ENCODE measurements around the gene SHQ1.

SHQ1 gene

DNA sequence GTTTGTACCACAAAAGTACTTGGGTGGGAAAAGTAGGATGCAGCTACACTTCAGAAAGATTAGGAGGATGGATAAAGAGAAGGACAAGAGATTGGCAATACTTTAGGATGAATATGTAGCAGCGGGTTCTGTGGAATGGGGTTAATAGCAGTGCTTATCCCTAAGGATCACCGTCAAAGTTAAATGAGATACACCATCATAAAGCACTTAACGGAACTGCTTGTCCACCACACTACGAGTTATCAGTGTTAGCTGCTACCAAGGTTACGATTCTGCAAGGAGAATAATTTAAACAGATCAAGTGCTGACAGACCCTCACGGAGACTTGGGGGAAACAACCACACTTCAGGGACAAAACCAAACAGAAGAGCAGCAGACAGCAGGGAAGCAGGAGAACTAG lies 963 bp downstream of the SHQ1 start:
- DNase-seq: no peak

- no peak for DNase-seq
These were observed 2.1 kb downstream of the SHQ1 start for GRCh38 chr3:72846166-72846565.

DNA sequence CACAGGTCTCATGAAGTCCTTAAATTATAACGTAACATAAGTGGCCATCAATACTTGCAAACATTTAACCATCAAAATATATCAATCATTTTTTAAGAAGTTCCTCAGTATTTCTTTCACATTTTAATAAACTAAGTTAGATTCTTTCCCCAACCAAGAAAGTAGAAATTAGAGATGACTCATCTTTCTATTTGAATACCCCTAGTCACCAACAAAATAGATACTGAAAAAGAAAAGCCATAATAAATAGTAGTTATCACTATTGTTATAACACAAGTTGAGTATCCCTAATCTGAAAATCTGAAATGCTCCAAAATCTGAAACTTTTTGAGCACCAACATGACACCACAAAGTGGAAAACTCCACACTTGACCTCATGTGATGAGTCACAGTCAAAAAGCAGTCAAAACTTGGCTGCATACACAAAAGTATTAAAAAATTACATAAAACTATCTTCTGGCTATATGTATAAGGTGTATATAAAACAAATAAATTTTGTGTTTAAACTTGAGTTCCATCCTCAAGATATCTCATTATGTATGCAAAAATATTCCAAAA lies 3.7 kb downstream of the SHQ1 start:
- no peak for DNase-seq

DNA sequence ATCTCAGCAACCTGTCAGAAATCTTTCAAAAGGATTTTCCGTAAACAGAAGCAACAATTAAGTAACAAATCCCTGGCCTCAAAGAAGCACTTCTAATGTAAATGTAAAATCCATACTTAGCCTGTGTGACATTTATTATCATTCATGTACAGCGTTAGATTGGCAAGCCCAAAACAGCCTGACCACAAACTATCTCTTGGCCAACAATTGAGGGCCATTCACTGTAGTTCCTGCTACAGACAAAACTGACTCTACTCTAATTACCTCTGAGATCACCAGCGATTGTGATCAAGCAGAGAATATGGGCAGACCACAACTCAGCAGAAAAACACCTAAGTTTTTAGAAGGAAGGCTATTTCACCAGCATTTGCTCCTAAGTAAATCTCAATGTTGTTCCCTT lies 9.2 kb downstream of the SHQ1 start:
- no peak for DNase-seq

DNA sequence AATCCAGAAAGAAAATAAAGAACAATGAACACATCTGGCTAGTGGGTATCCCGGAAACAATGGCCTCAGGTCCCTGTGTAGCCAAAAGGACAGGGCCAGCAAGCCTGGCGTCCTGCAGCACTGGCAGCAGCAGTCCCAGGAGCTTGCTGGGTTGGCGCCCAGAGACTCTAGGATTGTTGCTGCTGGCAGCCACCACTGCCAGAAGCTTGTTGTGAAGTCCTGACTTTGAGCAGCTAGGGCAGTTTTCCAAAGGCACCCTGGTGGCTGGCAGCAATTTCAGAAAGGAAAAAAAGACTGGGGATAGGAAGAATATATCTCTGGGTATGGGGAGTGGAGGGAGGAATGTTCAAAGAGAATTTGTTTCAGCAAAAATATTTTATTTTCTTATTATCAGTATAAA lies 11.3 kb downstream of the SHQ1 start:
- no peak for DNase-seq

DNA sequence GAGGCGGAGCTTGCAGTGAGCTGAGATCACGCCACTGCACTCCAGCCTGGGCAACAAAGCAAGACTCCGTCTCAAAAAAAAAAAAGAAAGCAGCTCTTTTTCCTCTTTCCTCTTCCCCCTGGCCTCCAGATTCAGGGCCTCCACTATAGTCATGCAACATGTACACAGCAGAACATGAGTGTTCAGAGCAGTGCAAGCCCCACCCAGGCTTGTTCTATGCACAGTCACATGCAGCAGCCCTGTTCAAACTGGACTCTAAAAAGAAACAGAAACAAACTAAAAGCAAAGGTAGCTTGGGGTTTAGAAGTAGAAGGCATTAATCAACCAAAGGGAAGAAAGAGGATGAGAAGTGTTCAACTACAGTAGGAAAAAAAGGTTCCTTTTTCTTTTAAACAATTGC lies 11.8 kb downstream of the SHQ1 start:
- DNase-seq: no peak

GRCh38 chr3:72830452-72831223 lies 17.6 kb downstream of the SHQ1 start:
- DNase-seq: no peak

DNA sequence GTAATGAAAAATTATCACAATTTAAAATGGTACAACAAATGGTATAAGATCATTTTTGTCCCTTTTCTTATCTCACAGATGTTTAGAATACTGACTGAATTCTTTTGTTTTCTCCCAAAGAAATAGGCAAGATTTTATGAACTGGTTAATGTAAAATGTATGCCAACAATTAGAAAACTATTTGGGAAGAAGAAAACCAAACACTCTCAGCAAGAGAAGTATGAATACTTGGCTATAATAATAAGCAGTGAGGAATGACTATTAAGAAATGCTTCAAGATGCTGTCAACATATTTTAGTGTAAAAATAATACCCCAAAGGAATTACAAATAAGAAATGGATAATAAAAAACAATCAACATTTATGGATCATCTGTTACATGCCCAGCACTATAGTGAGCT lies 18.5 kb downstream of the SHQ1 start:
- DNase-seq: no peak

DNA sequence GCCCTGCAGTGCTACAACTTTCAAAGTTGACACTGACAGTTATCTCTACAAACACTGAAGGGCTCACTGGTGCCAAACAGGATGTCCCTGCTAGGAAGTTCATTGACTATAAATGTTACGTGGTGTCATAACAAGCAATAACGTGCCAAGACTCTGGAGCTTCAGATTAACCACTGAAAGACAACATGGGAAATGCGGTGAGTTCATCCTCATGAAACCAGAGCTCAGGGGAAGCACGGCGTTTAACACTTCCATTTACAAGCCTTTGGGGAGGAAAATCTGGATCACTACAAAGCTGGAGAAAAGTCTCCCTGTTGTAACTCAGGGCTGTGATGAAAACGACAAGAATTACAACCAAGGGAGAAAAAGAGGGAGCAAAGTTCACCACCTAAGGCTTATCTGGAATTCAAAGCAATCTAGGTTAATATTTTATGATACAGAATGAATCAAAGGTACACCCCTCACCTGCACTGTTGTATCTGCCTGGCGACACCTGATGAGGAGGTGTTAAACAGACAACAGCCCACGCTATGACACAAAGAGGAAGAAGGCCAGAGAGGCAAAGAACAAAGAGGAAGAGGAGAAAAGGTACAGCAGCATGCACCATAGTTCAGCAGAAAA lies 27.0 kb downstream of the SHQ1 start:
- no peak for DNase-seq

GRCh38 chr3:72820415-72820814 lies 27.8 kb downstream of the SHQ1 start:
- DNase-seq: no peak

DNA sequence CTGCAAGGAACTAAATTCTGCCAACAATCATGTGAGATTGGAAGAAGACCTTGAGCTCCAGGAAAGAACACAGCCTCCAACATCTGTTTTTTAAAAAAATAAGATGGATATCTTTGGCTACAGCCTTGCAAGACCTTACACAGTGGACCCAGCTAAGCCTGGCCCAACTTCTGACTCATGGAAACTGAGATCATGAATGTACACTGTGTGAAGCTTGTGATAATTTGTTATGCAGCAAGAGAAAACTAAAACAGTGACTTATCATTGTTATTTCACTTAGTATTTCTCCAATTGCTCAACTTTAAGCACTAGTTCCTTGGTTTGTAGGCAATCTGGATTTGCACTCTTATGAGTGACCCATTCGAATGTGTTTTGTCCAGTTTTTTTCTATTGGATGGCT lies 29.3 kb downstream of the SHQ1 start:
- no peak for DNase-seq

- no peak for DNase-seq
These were observed 30.0 kb downstream of the SHQ1 start for GRCh38 chr3:72818092-72818773.

DNA sequence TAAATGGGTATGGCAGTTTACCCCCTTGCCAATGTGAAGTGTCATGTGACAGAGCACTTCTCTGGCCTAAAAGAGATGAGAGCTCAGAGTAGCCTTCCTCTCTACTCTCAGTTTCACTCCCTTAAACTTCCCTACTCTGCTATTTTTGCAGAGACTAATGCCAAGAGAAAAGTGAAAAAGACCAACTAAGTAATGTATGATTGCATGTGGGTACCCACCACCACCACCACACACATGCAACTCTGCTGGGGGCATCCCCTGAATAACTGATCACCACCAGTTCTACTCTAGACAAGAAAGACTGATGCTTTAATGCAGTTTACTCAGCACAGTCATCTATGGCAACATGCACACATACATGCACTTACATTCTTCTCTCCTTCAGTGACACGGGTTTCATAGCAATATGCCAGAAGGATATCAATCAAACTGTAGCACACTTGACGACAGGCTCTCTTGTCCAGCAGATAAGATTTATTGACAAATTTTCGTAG lies 31.3 kb downstream of the SHQ1 start:
- no peak for DNase-seq

GRCh38 chr3:72814308-72814707 lies 33.9 kb downstream of the SHQ1 start:
- DNase-seq: no peak

- DNase-seq: no peak
These were observed 36.0 kb downstream of the SHQ1 start for GRCh38 chr3:72812201-72812600.

- DNase-seq: no peak
These were observed 36.7 kb downstream of the SHQ1 start for GRCh38 chr3:72811571-72811970.

GRCh38 chr3:72810659-72811434 lies 37.4 kb downstream of the SHQ1 start:
- DNase-seq: no peak

DNA sequence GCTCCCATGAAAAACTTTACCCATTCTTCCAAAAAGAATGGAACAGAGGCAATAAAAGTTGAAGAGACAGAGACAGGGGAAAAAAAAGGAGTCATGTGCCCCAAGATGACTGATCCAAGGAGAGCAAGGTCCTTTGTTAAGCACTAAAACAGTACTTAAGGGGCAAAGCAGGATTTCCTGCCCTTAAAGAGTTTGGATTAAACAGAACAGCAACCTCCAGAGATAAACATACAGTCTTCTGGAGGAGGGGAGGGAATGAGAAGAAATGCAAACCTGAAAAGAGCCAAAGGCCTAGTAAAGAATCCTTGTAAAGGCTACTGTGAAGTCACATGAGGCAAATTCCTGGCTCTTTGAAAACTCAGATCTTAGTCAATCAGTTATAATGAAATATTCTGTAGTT lies 38.2 kb downstream of the SHQ1 start:
- no peak for DNase-seq

DNA sequence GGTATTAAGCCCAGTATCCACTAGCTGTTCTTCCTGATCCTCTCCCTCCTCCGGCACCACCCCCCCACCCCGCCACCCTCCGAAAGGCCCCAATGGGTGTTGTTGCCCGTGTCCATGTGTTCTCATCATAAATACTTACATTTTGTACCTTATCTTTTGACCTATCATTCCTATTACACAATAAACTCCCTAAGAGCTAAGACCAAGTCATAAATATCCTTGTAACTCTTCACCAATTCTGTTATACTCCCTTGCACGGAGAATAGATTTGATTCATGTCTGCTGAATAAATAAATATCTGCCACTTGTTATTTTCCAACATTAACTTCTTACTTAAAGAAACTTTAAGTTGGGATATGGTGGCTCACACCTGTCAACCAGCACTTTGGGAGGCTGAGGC lies 43.9 kb downstream of the SHQ1 start:
- no peak for DNase-seq

DNA sequence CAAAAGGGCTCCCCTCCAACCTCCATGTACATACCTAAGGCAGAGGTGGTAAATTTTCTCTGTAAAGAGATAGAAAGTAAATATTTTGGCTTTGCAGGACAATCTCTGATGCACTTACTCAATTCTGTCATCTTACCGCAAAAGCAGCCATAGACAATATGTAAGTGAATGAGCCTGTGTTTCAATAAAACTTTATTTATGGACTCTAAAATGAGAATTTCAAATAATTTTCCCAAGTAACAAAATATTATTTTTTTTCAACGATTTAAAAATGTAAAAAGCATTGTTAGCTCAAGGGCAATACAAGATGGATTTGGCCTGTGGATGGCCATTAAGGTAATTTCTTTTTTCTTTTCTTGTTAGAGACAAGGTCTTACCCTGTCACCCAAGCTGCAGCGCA lies 44.7 kb downstream of the SHQ1 start:
- no peak for DNase-seq

DNA sequence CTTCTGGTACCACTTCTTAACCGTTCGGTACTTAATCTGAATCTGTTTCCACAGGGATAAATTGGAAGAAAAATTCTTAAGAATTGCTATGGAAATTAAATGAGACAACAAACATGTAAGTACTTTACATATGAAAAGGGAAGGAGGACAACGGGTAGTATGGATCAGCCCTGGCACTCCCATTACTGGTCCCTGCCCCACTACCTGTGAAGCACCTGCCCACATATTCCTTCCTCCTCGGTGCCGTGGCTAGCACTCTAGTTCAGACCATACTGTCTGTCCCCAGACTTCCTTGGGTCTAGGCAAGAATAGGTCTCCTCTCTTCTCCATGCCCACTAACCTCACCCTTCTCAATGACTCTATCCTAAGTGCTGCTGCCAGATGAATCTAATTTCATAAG lies 46.2 kb downstream of the SHQ1 start:
- no peak for DNase-seq

- no peak for DNase-seq
These were observed 47.4 kb downstream of the SHQ1 start for GRCh38 chr3:72800869-72801268.
